GM19351 (cell line): ENCODE measurements around the gene VPS51.

Experiments
- ATAC-seq: cut with Tn5 transposase; IDR thresholded peaks from one replicate; pipeline ENCODE4 v1.9.1; 2021; ENCODE audit warnings: mild to moderate bottlenecking, moderate library complexity; ENCODE audit not compliant: unreplicated experiment

Gene VPS51

DNA sequence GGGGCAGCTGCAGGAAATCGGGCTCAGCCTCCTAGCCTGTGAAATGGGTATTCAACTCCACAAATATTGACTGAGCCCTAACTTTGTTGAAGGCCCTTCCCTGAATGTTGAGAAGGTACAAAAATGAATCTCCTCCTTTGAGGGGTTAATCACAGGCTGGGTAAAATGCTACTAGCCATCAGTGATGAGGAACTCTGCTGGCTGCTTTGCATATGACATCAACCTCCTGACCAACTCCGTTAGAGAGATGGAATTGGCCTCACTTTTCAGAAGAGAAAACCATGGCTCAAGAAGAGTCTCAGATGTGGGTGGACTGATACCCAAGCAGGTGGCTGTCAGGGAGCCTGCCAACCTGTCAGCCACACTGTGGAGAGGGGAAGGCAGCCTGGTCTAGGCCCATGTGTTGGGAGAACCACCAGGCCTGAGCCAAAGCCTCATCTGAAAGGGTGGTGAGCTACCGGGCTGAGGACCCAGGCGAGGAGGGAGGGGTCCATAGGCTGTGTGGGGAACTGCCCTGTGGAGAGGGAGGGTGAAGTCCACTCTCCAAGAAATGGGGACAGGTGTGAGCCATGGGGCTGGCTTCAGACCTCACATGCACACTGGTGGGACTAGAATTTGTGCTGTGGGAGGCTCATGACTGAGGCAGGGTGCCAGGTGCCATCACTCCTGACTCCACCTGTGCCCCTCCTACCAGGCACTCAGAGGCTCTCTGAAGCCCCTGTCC lies 23.9 kb upstream of the VPS51 start:
- ATAC-seq: no peak

DNA sequence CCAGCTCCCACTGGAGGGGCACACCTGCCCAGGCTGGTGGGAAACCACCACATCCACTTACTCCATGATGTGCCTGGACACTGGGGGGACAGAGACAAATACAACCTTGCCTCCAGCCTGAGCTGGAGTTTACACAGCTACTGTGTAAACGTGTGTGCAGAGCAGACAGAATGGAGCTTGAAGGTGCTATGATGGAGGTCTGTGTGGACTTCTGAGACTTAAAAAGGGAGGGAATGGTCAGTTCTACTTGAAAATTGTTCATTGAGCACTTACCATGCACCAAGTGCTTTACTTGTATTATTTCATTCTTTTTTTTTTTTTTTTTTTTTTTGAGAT lies 23.4 kb upstream of the VPS51 start:
- ATAC-seq: no peak

DNA sequence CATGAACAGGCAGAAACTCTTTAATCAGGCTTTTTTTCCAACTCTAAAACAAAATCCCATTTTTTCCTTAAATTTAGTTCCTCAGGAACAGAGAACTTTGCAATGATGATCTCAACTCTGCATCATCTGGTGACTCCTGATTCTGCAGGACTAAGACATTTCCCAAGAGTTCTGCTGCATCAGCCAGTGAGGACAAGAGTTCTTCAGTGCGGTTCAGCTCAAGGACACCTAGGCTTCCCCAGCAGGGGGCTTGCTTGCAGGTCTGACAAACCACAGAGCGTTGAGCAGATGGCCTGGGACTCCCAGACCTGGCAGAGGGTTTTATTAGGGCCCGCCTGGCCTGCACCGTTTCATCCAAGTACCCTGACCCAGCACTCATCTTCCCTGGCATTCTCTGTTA lies 18.6 kb upstream of the VPS51 start:
- ATAC-seq: no peak

DNA sequence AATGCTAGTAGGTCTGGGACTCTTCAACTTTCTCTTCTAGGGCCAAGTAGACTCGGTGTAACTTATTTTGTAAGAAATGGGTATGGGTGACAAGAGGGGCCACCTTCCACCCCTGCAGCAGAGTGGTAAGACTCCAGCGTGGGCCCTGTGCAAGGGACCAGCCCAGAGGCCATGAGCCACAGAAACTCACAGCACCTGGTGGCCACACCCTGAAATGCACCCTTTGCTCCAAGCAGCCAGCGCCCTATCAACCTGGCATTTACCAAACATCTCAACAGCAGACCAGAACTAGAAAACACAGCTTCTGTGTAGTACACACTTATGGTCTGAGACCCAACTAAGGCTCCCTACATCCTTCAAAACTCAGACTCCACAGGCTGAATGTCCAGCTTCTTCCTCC lies 17.9 kb upstream of the VPS51 start:
- ATAC-seq: no peak

DNA sequence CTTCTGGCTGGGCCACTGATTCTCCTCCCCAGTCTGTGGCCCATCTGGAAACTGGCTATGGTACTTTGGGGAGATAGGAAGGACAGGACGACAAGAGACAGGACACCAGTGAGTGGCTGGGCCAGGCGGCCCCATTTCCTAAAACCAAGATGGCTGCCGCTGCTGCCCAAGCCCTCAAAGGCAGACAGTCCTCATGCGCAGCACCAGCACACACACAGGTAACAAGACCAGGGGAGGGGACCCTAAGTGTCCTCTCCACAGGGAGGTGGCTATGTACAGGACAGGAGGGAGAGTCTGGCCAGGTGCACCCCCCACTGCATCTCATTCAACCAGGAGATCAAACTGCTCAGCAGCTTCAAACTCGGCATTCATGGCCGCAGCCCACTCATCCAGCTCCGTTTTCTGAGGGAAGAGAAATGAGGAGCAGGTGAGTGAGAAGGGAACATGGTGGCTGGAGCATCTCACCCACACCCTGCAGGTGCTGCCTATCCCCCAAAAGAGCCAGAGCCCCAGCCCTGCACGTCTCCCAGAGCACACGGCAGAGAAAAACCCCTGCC lies 17.1 kb upstream of the VPS51 start:
- ATAC-seq: no peak

DNA sequence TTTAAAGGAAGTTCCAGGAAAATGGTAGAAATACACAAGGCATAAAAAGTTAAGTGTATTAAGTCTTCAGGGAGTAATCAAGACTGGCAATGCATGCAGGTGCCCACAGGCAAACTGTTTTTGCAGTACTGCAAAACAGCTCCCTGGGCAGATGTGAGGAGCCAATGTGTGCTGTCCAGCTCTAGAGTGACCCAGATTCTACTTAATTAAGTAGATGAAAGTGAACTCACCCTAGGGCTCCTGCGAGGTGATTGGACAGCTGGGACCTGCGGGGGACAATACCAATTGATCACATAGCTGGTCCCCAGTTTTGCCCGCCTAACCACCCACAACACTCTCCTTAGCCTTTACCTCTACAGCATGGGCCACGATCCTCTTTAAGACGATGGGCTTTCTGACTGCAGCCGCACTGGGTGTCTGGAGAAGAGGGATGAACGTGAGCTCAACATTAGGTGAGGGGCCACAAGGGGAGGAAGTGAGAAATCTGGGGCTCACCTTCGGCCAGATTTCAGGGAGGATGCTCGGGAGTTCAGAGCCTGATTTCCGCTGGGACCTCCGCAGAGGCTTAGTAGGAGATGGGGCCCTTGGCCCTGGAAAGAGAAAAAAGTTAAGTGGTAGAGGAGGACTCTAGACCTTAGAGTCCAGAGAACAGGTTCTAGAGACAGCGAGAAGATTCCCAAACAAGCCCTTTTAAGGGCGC lies 12.7 kb upstream of the VPS51 start:
- ATAC-seq: peak; percentile 16

DNA sequence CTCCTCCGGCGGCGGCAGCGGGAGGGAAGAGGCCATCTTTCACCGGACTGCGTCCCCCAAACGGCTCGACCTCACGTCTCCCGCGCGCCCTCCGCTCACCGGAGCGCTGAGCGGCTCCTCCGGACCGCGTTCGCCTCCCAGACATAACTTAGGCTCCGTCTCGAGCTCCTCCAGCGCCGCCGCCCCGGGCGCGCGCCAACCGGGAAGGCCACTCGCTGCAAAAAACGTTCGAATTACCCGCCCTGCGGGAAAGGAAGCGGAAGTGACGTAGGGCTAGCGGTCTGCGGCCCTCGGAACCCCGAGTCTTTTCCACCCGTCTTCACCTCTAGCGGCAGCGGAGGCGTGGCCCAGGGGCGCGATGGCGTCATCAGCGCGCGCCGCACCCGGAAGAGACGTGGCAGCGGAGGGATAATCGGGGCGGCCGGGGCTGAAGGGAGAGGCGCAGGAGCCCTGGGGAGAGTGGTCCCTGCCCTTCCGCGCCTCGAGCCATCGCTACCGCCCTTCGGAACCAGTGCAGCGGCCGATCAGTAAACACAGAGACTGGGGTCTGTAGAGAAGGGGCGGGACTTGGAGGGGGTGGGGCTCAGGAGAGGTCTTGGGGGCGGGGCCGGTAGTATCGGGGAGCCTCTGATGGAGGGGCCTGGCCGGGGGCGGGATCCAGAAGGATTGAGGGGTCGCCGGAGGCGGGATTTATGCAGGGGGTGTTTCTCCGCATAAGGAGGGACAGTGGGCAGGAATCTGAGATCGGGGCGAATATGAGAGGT lies 12.0 kb upstream of the VPS51 start, which contains the start of the genes CDCA5 and ZFPL1:
Gene CDCA5, minus strand, starts transcription at position 207 of the 764 bp plus-strand sequence. Its CDS starts 62 bp downstream, at position 145.
Gene ZFPL1, plus strand, starts transcription at position 389 of the 764 bp plus-strand sequence. CDS start 477 bp downstream, outside the sequence.
- ATAC-seq: peak; percentile 80

DNA sequence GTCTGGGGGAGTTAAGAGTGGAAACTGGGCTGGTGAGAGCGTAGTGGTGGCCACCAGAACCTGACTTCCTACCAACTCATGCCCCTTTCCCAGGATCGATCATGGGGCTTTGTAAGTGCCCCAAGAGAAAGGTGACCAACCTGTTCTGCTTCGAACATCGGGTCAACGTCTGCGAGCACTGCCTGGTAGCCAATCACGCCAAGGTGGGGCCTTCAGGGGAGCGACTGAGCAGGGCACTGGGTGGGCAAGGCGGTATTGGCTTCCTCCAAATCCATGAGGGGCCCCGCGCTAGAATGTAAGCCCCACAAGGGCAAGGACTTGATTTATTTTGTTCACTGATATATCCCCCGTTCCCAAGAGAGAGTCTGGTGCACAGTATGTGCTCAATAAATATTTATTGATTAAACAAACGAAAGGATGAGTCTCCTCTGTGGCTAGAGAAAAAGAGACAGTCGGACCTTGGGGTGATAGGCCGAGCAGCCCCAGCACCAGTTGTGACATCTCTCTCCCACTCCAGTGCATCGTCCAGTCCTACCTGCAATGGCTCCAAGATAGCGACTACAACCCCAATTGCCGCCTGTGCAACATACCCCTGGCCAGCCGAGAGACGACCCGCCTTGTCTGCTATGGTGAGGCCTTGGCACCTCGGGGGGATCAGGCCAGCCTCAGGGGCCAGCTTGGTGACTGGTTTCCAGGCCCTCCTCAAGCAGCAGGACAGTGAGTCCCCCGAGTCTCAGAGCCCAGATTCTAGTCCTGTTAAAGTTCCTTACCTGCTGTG lies 11.2 kb upstream of the VPS51 start:
- ATAC-seq: no peak

DNA sequence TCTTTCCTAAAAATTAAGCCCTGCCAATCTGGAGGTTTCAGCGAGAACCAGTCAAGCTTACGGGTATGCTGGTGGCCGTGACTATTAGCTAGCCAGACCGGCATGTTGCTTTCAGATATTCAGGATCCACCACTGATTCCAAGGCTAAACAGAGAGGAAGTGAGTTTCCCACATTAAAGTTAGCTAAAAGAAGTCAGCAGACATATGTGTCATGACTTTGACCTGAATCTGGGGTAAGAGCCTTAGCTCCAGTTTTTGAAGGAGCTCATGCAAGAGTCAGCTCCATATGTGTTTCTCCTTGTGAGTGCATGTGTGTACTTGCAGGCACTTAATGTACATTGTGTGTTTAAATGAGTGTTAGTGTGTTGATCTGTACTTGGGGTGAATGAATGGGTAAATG lies 10.6 kb upstream of the VPS51 start:
- no peak for ATAC-seq

DNA sequence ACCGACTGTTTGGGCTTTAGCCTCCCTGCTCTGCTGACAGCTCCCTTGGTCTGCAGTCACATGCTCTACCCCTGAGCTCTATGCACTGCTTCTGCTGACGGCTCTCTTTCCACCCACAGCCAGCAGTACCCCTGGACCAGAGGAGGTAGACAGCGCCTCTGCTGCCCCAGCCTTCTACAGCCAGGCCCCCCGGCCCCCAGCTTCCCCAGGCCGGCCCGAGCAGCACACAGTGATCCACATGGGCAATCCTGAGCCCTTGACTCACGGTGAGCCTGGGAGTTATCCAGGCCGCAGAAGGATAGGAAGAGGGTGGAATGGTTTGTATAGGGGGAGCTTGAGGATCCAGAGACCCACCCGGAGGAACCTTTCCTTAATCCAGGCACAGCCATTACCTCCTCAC lies 9.2 kb upstream of the VPS51 start:
- ATAC-seq: no peak

DNA sequence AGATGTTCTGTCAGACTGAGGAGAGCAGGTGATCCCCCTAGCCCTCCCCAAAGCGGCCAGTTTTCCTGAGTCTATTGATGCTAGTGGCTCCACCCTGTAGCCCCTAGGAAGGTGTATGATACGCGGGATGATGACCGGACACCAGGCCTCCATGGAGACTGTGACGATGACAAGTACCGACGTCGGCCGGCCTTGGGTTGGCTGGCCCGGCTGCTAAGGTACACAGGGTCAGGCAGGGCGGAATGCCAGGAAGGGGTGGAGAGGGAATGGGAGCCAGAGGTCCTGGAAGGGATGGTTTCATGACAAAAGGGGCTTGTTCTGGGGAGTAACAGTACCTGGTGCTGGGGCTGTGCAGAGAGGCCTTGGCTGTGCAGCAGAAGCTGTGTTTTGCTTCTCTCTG lies 8.8 kb upstream of the VPS51 start:
- ATAC-seq: no peak

DNA sequence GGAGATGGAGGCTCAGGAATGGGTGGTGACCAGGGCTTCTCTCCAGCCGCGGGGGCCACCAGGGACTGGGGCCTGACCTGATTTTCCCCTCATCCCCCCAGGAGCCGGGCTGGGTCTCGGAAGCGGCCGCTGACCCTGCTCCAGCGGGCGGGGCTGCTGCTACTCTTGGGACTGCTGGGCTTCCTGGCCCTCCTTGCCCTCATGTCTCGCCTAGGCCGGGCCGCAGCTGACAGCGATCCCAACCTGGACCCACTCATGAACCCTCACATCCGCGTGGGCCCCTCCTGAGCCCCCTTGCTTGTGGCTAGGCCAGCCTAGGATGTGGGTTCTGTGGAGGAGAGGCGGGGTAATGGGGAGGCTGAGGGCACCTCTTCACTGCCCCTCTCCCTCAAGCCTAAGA lies 8.2 kb upstream of the VPS51 start:
- ATAC-seq: no peak

DNA sequence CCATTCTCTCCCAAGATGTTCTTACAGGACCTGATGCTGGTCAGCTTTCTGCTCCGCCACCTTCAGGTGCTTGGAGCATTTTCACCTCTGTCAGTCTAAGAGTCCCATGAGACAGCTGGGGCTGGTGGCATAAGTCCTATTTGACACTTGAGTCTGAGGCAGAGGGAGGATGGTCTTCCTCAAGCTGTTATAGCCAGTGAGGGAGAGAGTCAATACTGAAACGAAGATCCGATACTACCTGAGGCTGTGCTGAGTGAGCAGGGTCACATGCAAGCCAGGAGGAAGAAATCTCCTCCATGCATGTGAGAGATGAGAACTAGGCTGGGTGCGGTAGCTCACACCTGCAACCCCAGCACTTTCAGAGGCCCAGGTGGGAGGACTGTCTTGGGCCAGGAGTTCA lies 6.4 kb upstream of the VPS51 start:
- ATAC-seq: no peak

DNA sequence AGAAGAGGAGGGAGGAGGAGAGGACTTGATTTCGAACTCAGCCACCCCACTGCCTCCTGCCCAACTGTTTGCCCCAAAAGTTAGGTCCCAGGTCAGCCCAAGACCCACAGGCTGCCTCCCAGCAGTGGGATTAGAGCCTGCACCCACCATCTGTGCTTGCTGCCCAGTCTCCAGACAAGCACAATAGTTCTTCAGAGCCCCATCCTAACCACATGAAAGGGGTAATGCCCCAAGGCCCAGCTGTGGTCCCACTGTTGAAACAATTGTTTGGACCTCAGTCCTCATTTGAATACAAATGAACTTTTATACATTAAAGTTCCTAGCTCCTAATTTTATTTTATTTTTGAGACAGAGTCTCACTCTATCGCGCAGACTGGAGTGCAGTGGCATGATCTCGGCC lies 5.4 kb upstream of the VPS51 start:
- ATAC-seq: no peak

DNA sequence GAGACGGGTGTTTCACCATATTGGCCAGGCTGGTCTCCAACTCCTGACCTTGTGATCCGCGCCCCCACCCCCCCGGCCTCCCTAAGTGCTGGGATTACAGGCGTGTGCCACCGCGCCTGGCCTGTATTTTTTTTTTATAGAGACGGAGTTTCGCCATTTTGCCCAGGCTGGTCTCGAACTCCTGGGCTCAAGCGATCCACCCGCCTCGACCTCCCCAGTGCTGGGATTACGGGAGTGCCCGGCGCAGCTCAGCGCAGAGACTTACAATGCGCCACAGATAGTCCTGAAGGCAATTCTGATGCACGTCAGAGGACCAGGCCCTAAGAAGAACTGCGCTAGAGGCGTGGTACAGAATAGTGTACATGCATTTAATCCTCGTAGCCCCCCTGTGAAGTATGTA lies 587 bp upstream of the VPS51 start:
- no peak for ATAC-seq

DNA sequence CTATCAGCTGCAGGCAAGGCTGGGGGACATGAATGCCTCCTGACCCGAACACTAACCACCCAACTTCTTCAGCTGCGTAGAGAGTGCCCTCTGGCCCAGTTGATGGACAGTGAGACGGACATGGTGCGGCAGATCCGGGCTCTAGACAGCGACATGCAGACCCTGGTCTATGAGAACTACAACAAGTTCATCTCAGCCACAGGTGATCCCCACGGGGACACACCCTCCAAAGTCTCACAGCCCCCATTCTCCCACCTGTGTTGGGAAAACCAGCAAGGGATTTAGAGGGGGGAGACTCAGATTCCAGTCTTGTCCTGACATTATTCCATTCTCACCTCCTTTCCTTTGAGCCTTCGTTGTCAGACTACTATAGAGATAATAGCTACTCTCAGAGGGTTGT lies 912 bp downstream of the VPS51 start:
- ATAC-seq: no peak

DNA sequence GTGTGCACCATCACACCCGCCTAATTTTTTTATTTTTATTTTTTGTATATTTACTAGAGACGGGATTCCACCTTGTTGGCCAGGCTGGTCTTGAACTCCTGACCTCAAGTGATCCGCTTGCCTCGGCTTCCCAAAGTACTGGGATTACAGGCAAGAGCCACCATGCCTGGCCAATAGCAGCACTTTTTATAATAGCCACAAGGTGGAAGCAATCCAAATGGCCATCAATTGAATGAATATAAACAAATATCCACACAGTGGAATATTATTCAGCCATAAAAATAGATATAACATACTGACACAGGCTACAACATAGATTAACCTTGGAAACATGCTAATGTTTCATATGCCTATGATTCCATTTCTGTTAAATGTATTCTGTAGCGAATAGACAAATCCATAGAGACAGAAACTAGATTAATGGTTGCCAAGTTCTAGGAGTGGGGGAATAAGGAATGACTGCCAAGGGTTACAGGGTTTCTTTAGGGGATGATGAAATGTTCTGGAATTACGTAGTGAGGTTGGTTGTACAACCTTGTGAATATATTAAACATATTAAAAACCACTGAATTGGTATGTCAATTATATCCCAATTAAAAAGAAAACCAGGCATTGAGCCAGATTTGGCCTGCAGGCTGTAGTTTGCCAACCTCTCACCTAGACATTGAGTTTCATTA lies 4.8 kb downstream of the VPS51 start:
- no peak for ATAC-seq

DNA sequence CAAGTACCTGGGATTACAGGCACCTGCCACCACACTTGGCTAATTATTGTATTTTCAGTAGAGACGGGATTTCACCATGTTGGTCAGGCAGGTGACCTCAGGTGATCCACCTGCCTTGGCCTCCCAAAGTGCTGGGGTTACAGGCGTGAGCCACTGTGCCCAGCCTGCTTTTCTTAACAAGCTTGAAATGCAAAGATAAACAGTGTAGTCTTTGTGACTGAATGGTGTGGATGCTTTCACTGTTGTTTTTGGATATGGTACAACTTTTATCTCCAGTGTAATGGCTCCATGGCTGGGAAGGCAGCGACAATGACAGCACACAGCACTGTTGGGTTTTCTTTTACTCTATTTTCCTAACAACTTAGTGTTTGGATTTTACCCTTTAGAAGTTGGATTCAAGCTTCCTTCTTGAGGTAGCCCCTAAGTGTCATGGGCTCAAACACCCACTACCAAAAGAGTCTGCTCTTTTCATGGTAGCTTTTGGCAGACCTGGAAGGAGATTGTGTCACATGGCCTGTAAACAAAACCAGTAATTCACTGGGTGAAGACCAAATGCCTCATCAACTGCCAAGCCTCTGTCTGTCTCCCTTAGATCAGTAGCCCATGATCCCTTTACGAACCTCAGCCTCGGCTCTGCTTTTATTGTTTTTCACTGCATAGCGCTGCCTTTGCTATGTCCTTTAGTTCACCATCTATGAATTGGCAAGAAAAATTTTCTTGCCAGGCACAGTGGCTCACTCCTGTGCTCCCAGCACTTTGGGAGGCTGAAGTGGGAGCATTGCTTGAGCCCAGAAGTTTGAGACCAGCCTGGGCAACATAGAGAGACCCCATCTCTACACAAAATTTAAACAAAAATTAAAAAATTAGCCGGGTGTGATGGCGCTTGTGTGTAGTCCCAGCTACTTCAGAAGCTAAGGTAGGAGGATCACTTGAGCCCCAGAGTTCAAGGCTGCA lies 6.4 kb downstream of the VPS51 start:
- no peak for ATAC-seq

DNA sequence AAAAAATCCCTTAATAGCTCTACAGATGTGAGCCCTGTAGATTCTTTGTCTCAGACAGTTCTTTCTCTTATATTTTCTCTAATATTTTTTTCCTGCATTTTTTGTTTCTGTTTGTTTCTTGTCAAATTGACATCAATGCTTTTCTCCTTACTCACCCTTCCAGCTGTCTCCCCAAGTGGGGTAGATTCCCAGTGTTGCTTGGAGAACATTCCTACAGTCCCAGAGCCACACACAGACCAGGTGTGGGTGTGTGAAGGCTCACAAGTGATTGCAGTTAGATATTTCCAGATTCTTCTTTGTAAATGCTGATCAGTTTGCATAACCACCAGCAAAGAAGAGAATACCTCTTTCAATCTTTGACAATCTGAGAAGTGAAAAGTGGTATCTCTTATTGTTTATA lies 7.5 kb downstream of the VPS51 start:
- no peak for ATAC-seq
